Measurements from ENCODE around the gene GNAT2. TPM values are rescaled to one million over a fixed set of nuclear protein-coding genes. Genes with fewer than 3 reads are reported as not detected.

Gene GNAT2
- total RNA-seq, 1 donor from 2014 or later: 0.18 TPM

GRCh38 chr1:109639841-109640184 is 20.4 kb upstream of the GNAT2 start:
- H3K27me3 Mint-ChIP-seq (ENCODE audit: low read depth): no peaks in the 10 kb centered on the region
- intact Hi-C loops (cut with micrococcal nuclease): loop anchor here (1.0 to 2.0 kb wide), 3 partner anchors 15 to 344 kb away; partner anchors contain the start of gene AHCYL1
- no peak overlapping the region for H3K27ac Mint-ChIP-seq
- no peak overlapping the region for H3K4me3 Mint-ChIP-seq (ENCODE audit: low read depth)
- H3K4me1 Mint-ChIP-seq (ENCODE audit: low read depth): peaks cover 28% of the 10 kb centered on the region
- H3K9me3 Mint-ChIP-seq: no peaks in the 10 kb centered on the region
- H3K36me3 Mint-ChIP-seq (ENCODE audit: low read depth): no peaks in the 10 kb centered on the region
- DNase-seq (ENCODE audit: low spot score): no peak

- no peak overlapping the region for H3K4me3 Mint-ChIP-seq (ENCODE audit: low read depth)
- no peaks in the 10 kb centered on the region for H3K9me3 Mint-ChIP-seq
- intact Hi-C loops (cut with micrococcal nuclease): no loop called here
Measured at GRCh38 chr1:109639063-109639840, 19.8 kb upstream of the GNAT2 start.

GRCh38 chr1:109637446-109637845 is 18.0 kb upstream of the GNAT2 start:
- intact Hi-C loops (cut with micrococcal nuclease): no loop called here
- H3K27me3 Mint-ChIP-seq (ENCODE audit: low read depth): no peaks in the 10 kb centered on the region
- no peak overlapping the region for H3K27ac Mint-ChIP-seq
- H3K4me1 Mint-ChIP-seq (ENCODE audit: low read depth): peaks cover 21% of the 10 kb centered on the region
- H3K9me3 Mint-ChIP-seq: no peaks in the 10 kb centered on the region
- H3K4me3 Mint-ChIP-seq (ENCODE audit: low read depth): no peak overlapping the region
- DNase-seq (ENCODE audit: low spot score): no peak
- peaks cover 3% of the 10 kb centered on the region for H3K36me3 Mint-ChIP-seq (ENCODE audit: low read depth)

More at GRCh38 chr1:109639063-109639840, 19.8 kb upstream of the GNAT2 start:
- H3K4me1 Mint-ChIP-seq (ENCODE audit: low read depth): peaks cover 33% of the 10 kb centered on the region
- H3K36me3 Mint-ChIP-seq (ENCODE audit: low read depth): no peaks in the 10 kb centered on the region
- H3K27me3 Mint-ChIP-seq (ENCODE audit: low read depth): no peaks in the 10 kb centered on the region
- DNase-seq (ENCODE audit: low spot score): no peak
- H3K27ac Mint-ChIP-seq: no peak overlapping the region

- intact Hi-C loops (cut with micrococcal nuclease): no loop called here
- peaks cover 8% of the 10 kb centered on the region for H3K36me3 Mint-ChIP-seq (ENCODE audit: low read depth)
- H3K4me1 Mint-ChIP-seq (ENCODE audit: low read depth): peaks cover 17% of the 10 kb centered on the region
- H3K27ac Mint-ChIP-seq: no peak overlapping the region
- H3K27me3 Mint-ChIP-seq (ENCODE audit: low read depth): no peaks in the 10 kb centered on the region
- DNase-seq (ENCODE audit: low spot score): no peak
- no peaks in the 10 kb centered on the region for H3K9me3 Mint-ChIP-seq
- H3K4me3 Mint-ChIP-seq (ENCODE audit: low read depth): no peak overlapping the region
Measured at GRCh38 chr1:109636201-109636952, 17.0 kb upstream of the GNAT2 start.

- Mint-ChIP-seq H3K4me1 (ENCODE audit: low read depth) (peaks cover 16% of the 10 kb centered on the region), H3K36me3 (ENCODE audit: low read depth) (peaks cover 13% of the 10 kb centered on the region), H3K27me3 (ENCODE audit: low read depth) (no peaks in the 10 kb centered on the region), H3K4me3 (ENCODE audit: low read depth) (no peak overlapping the region), H3K27ac (no peak overlapping the region), H3K9me3 (no peaks in the 10 kb centered on the region)
- no peak for DNase-seq (ENCODE audit: low spot score)
- intact Hi-C loops (cut with micrococcal nuclease): no loop called here
Measured at GRCh38 chr1:109635862-109636200, 16.4 kb upstream of the GNAT2 start.

GRCh38 chr1:109634771-109635750 is 15.6 kb upstream of the GNAT2 start:
- H3K4me1 Mint-ChIP-seq (ENCODE audit: low read depth): peaks cover 13% of the 10 kb centered on the region
- intact Hi-C loops (cut with micrococcal nuclease): no loop called here
- no peak overlapping the region for H3K4me3 Mint-ChIP-seq (ENCODE audit: low read depth)
- H3K27me3 Mint-ChIP-seq (ENCODE audit: low read depth): no peaks in the 10 kb centered on the region
- H3K27ac Mint-ChIP-seq: no peak overlapping the region
- DNase-seq (ENCODE audit: low spot score): no peak
- H3K36me3 Mint-ChIP-seq (ENCODE audit: low read depth): peaks cover 16% of the 10 kb centered on the region
- H3K9me3 Mint-ChIP-seq: no peaks in the 10 kb centered on the region

GRCh38 chr1:109634292-109634691 is 14.9 kb upstream of the GNAT2 start:
- intact Hi-C loops (cut with micrococcal nuclease): no loop called here
- Mint-ChIP-seq H3K27ac (no peak overlapping the region), H3K36me3 (ENCODE audit: low read depth) (peaks cover 24% of the 10 kb centered on the region), H3K4me3 (ENCODE audit: low read depth) (no peak overlapping the region), H3K9me3 (no peaks in the 10 kb centered on the region), H3K4me1 (ENCODE audit: low read depth) (peaks cover 11% of the 10 kb centered on the region), H3K27me3 (ENCODE audit: low read depth) (no peaks in the 10 kb centered on the region)
- DNase-seq (ENCODE audit: low spot score): no peak

GRCh38 chr1:109632671-109633346 is 13.4 kb upstream of the GNAT2 start:
- Mint-ChIP-seq H3K4me3 (ENCODE audit: low read depth) (no peak overlapping the region), H3K36me3 (ENCODE audit: low read depth) (peaks cover 35% of the 10 kb centered on the region), H3K9me3 (no peaks in the 10 kb centered on the region), H3K27ac (no peak overlapping the region), H3K27me3 (ENCODE audit: low read depth) (no peaks in the 10 kb centered on the region), H3K4me1 (ENCODE audit: low read depth) (peaks cover 11% of the 10 kb centered on the region)
- intact Hi-C loops (cut with micrococcal nuclease): no loop called here
- no peak for DNase-seq (ENCODE audit: low spot score)

- Mint-ChIP-seq H3K9me3 (no peaks in the 10 kb centered on the region), H3K27ac (no peak overlapping the region), H3K4me3 (ENCODE audit: low read depth) (no peak overlapping the region), H3K27me3 (ENCODE audit: low read depth) (no peaks in the 10 kb centered on the region), H3K4me1 (ENCODE audit: low read depth) (peaks cover 11% of the 10 kb centered on the region), H3K36me3 (ENCODE audit: low read depth) (peaks cover 43% of the 10 kb centered on the region)
- intact Hi-C loops (cut with micrococcal nuclease): no loop called here
- no peak for DNase-seq (ENCODE audit: low spot score)
Measured at GRCh38 chr1:109631513-109632505, 12.4 kb upstream of the GNAT2 start.

GRCh38 chr1:109630898-109631512 is 11.6 kb upstream of the GNAT2 start:
- Mint-ChIP-seq H3K4me1 (ENCODE audit: low read depth) (peaks cover 11% of the 10 kb centered on the region), H3K36me3 (ENCODE audit: low read depth) (peaks cover 48% of the 10 kb centered on the region), H3K27me3 (ENCODE audit: low read depth) (no peaks in the 10 kb centered on the region), H3K4me3 (ENCODE audit: low read depth) (no peak overlapping the region), H3K27ac (no peak overlapping the region), H3K9me3 (no peaks in the 10 kb centered on the region)
- DNase-seq (ENCODE audit: low spot score): no peak
- intact Hi-C loops (cut with micrococcal nuclease): no loop called here
